ENCODE results near the gene UBXN1.

UBXN1 gene

GRCh38 chr11:62725646-62726045 lies 46.8 kb upstream of the UBXN1 start:
- TF ChIP-seq CTCF (IDR thresholded peaks at IDR 0.05; ENCODE audit: low read depth, low read length): no peak
- no peak for DNase-seq (ENCODE audit: extremely low read depth, low read depth)

DNA sequence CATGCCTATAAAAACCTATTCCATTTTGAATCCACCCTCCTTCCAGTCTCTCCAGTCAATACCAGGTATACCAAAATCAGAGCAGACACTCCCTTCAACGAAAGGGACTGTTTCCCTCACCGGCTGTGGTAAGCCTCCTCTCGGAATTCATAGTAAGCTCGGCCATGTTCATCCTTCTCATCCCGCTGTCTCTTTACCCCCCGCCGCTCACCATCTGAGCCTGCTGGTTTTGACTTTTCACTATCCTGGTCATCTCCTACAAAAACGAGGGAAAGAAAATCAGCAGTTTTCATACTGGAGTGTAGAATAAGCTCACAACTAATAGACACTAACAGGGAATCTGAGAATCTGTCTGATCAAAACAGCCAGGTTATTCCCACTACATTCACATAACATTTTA lies 45.3 kb upstream of the UBXN1 start:
- no peak for TF ChIP-seq CTCF (IDR thresholded peaks at IDR 0.05; ENCODE audit: low read depth, low read length)
- no peak for DNase-seq (ENCODE audit: extremely low read depth, low read depth)

- no peak for DNase-seq (ENCODE audit: extremely low read depth, low read depth)
- TF ChIP-seq CTCF (IDR thresholded peaks at IDR 0.05; ENCODE audit: low read depth, low read length): no peak; the same call in 1 of the 2 replicates
These were observed 43.1 kb upstream of the UBXN1 start for GRCh38 chr11:62721994-62722393.

DNA sequence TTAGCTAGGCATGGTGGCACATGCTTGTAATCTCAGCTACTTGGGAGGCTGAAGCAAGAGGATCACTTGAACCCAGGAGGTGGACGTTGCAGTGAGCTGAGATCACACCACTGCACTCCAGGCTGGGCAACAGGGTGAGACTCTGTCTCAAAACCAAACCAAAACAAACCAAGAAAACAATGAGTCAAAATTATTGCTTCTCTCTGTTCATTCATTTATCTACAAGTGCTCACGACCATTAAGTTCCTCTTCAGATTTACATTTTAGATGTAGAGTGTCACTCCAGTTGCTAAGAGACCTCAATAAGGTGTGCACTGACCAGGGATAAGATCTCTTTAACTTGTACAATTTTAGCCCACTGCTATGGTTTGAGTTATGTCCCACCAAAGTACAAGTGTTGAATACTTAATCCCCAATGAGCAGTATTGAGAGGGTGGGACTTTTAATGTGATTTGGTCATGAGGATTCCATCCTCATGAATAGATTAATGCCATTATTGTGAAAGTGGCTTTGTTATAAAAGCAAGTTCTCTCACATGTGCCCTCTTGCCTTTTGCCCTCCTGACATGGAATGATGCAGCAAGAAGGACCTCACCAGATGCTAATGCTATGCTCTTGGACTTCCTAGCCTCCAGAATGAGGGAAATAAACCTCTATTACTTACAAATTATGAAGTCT lies 40.6 kb upstream of the UBXN1 start:
- DNase-seq (ENCODE audit: extremely low read depth, low read depth): no peak
- TF ChIP-seq CTCF (IDR thresholded peaks at IDR 0.05; ENCODE audit: low read depth, low read length): no peak

- TF ChIP-seq CTCF (IDR thresholded peaks at IDR 0.05; ENCODE audit: low read depth, low read length): no peak
- DNase-seq (ENCODE audit: extremely low read depth, low read depth): no peak
These were observed 37.9 kb upstream of the UBXN1 start for GRCh38 chr11:62716816-62717215.

DNA sequence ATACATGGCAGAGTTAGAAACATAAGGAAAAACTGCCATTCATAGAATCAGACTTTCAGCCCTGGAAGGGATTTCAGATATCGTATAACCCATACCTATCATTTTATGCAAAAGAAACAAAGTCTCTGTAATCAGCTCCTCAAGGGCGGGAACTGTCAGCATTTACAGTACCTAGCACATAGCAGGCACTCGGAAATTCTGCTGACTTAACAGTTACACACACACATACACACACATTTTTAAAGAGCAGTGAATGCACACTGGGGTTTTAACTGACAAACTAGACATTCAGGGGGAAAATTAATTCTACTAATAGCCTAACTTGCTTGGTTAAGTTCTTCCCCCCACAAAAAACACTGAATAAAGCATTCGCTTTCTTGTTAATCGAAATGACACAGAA lies 37.3 kb upstream of the UBXN1 start:
- DNase-seq (ENCODE audit: extremely low read depth, low read depth): no peak
- no peak for TF ChIP-seq CTCF (IDR thresholded peaks at IDR 0.05; ENCODE audit: low read depth, low read length)

GRCh38 chr11:62715150-62716130 lies 36.6 kb upstream of the UBXN1 start:
- no peak for DNase-seq (ENCODE audit: extremely low read depth, low read depth)
- TF ChIP-seq CTCF (IDR thresholded peaks at IDR 0.05; ENCODE audit: low read depth, low read length): no peak

Measured in AG09319 (cell line).